ENCODE data around the gene ACP2. TPM values are rescaled to one million over a fixed set of nuclear protein-coding genes. Genes with fewer than 3 reads are reported as not detected.

The ACP2 gene
- total and polyA plus RNA-seq, 2 donors (not counting 1 experiment from before 2014, with no cell fraction given): 16.3 to 29.5 TPM

GRCh38 chr11:47285969-47286770 is 37.6 kb upstream of the ACP2 start:
- DNase-seq (no peak), ATAC-seq (ENCODE audit: low read depth) (no peak)
- Mint-ChIP-seq H3K4me3 (no peak overlapping the region), H3K4me1 (no peaks in the 10 kb centered on the region), H3K27ac (no peak overlapping the region), H3K27me3 (no peaks in the 10 kb centered on the region), H3K9me3 (ENCODE audit: insufficient read depth) (no peaks in the 10 kb centered on the region)
- Histone ChIP-seq H3K36me3 (replicated peaks in 1 of 2; ENCODE audit: control extremely low read depth in 1 of 2, control insufficient read depth in 1 of 2, extremely low read depth in 1 of 2, insufficient read depth in 2 of 2, low read length in 1 of 2) (peaks cover 4 to 86% of the 10 kb centered on the region in 2 experiments), H3K4me3 (ENCODE audit: control extremely low read depth in 1 of 5, extremely low read depth in 1 of 5, insufficient read depth in 1 of 5, low read depth in 2 of 5, low read length in 4 of 5) (no peak overlapping the region), H2AFZ (ENCODE audit: insufficient read depth, low read depth, low read length, poor library complexity, severe bottlenecking) (no peak overlapping the region), H3K4me2 (replicated peaks; ENCODE audit: low read depth, low read length, poor library complexity, severe bottlenecking) (no peak overlapping the region), H3K4me1 (ENCODE audit: control insufficient read depth in 2 of 2, insufficient read depth in 2 of 2, low read length in 2 of 2) (no peaks in the 10 kb centered on the region), H3K79me2 (ENCODE audit: control insufficient read depth, insufficient read depth, low read length) (peaks cover 19% of the 10 kb centered on the region), H4K20me1 (ENCODE audit: control insufficient read depth, insufficient read depth, low read length, poor library complexity, severe bottlenecking) (no peaks in the 10 kb centered on the region), H3K27ac (ENCODE audit: low read length in 2 of 2) (no peak overlapping the region), H3K9me3 (ENCODE audit: control extremely low read depth in 1 of 3, control insufficient read depth in 2 of 3, insufficient read depth in 1 of 3, low read length in 2 of 3) (no peaks in the 10 kb centered on the region), H3K9ac (ENCODE audit: low read length) (no peak overlapping the region), H3K27me3 (replicated peaks in 1 of 4; ENCODE audit: control extremely low read depth in 1 of 4, control insufficient read depth in 3 of 4, insufficient read depth in 4 of 4, low read length in 3 of 4) (no peaks in the 10 kb centered on the region)
- ChIA-PET POLR2A (no interaction called here), CTCF (interaction anchor here (0.6 kb wide), 1 partner anchor 123 kb away, joined by 4 read pairs; no protein-coding TSS in a partner anchor)
- intact Hi-C loops (cut with micrococcal nuclease): no loop called here
- no peak for TF ChIP-seq CTCF (IDR thresholded peaks at IDR 0.05)
- TF ChIP-seq EZH2 (IDR thresholded peaks at IDR 0.05; ENCODE audit: borderline replicate concordance, insufficient read depth, low read depth, low read length, poor library complexity, severe bottlenecking): no peak
- WGBS (ENCODE audit: insufficient coverage): 97% methylated on average over 13 of the region's 13 CpGs

- no peak for ATAC-seq (ENCODE audit: low read depth)
- H3K9ac ChIP-seq (ENCODE audit: low read length): no peak overlapping the region
- no peaks in the 10 kb centered on the region for H3K27me3 Mint-ChIP-seq
Observed at GRCh38 chr11:47284151-47284550, 35.5 kb upstream of the ACP2 start.

More at GRCh38 chr11:47284151-47284550, 35.5 kb upstream of the ACP2 start:
- no peaks in the 10 kb centered on the region for H3K4me1 ChIP-seq (ENCODE audit: control insufficient read depth in 2 of 2, insufficient read depth in 2 of 2, low read length in 2 of 2)
- no peaks in the 10 kb centered on the region for H3K9me3 ChIP-seq (ENCODE audit: control extremely low read depth in 1 of 3, control insufficient read depth in 2 of 3, insufficient read depth in 1 of 3, low read length in 2 of 3)
- Mint-ChIP-seq H3K4me1 (no peaks in the 10 kb centered on the region), H3K27ac (no peak overlapping the region), H3K9me3 (ENCODE audit: insufficient read depth) (no peaks in the 10 kb centered on the region), H3K4me3 (no peak overlapping the region)
- H3K27ac ChIP-seq (ENCODE audit: low read length in 2 of 2): no peak overlapping the region
- peaks cover 19% of the 10 kb centered on the region for H3K79me2 ChIP-seq (ENCODE audit: control insufficient read depth, insufficient read depth, low read length)
- H3K4me3 ChIP-seq (ENCODE audit: control extremely low read depth in 1 of 5, extremely low read depth in 1 of 5, insufficient read depth in 1 of 5, low read depth in 2 of 5, low read length in 4 of 5): no peak overlapping the region
- 100% methylated on average over 3 of the region's 4 CpGs for WGBS (ENCODE audit: insufficient coverage)
- H2AFZ ChIP-seq (ENCODE audit: insufficient read depth, low read depth, low read length, poor library complexity, severe bottlenecking): no peak overlapping the region
- H3K27me3 ChIP-seq (replicated peaks in 1 of 4; ENCODE audit: control extremely low read depth in 1 of 4, control insufficient read depth in 3 of 4, insufficient read depth in 4 of 4, low read length in 3 of 4): no peaks in the 10 kb centered on the region
- intact Hi-C loops (cut with micrococcal nuclease): no loop called here
- TF ChIP-seq EZH2 (IDR thresholded peaks at IDR 0.05; ENCODE audit: borderline replicate concordance, insufficient read depth, low read depth, low read length, poor library complexity, severe bottlenecking) (no peak), CTCF (IDR thresholded peaks at IDR 0.05) (no peak)
- no peak overlapping the region for H3K4me2 ChIP-seq (replicated peaks; ENCODE audit: low read depth, low read length, poor library complexity, severe bottlenecking)
- no peak for DNase-seq
- CTCF ChIA-PET: no interaction called here
- POLR2A ChIA-PET: no interaction called here
- peaks cover 10 to 82% of the 10 kb centered on the region in 2 experiments for H3K36me3 ChIP-seq (replicated peaks in 1 of 2; ENCODE audit: control extremely low read depth in 1 of 2, control insufficient read depth in 1 of 2, extremely low read depth in 1 of 2, insufficient read depth in 2 of 2, low read length in 1 of 2)
- no peaks in the 10 kb centered on the region for H4K20me1 ChIP-seq (ENCODE audit: control insufficient read depth, insufficient read depth, low read length, poor library complexity, severe bottlenecking)

Measured in B cell (primary cell).